ENCODE results near the gene MB21D2. TPM values are rescaled to one million over a fixed set of nuclear protein-coding genes. Genes with fewer than 3 reads are reported as not detected.

MB21D2 gene
- polyA plus RNA-seq, 3 donors, result 16.9 to 18.3 (median 18.0) TPM

- no peak for DNase-seq (ENCODE audit: low read depth in 3 of 3, low spot score in 2 of 3)
Measured at GRCh38 chr3:192894676-192895075, 23.0 kb downstream of the MB21D2 start.

- DNase-seq (ENCODE audit: low read depth in 3 of 3, low spot score in 2 of 3), result no peak
Measured at GRCh38 chr3:192892981-192893700, 24.5 kb downstream of the MB21D2 start.

DNA sequence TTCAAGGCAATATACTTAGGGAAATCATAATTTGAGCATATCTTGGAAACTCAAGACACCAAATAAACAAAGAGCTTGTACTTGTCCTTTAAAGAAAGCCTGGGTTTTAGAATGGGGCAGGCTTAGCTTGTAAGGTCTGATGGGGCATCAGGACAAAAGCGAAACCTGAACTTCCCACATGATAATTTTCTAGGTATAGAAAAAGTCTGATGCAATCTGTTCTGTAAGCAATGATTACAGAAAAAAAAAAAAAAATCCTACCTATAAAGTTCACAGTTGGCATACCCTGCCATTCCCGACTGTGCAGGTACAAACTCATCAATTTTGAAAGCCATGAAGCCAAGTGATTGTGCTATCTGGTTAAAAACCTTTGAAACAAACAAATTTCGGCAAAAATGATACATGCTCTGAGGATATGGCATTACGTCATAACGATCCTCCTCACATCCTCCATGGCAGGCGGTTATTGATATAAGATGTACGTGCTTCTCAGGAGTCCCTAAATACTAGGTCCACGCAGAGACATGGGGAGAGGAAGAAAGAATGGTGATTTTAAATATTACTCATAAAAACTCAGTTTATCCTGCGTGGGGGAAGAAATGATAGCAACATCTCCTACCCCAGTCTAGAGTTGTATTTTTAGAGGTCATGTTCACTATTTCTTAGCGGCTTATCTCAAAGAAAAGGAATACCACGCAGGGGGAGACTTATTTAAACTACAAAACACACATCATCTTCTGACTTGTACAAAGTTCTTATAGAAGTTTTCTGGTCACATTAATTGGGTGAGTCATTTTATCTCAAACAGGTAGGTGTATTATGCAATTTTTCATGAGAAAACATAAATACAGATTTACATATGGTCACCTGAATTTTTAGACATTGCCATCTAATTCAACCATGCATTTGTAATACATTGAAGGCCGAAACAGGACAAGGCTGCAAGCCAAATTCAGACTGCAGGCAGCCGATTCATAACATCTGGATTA is 27.0 kb downstream of the MB21D2 start:
- no peak for DNase-seq (ENCODE audit: low read depth in 3 of 3, low spot score in 2 of 3)

DNA sequence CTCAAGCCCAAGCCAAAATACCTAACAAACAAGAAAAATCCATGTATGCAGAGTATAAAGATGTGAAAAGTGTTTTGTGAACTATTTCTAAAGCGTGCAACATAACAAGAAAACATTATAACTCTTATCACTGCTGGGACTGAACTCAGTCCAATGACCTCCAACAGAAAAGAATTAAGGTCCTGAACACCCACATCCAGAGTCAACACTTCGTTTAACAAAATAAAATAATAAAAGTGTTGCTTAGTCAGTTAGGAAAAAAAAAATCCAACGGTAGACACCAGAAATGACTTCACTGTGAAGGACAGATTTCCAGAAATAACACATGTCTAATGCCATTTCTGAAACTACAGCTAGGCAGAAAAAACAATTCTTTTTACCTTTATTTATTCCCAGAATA is 28.0 kb downstream of the MB21D2 start:
- DNase-seq (ENCODE audit: low read depth in 3 of 3, low spot score in 2 of 3), result no peak

DNA sequence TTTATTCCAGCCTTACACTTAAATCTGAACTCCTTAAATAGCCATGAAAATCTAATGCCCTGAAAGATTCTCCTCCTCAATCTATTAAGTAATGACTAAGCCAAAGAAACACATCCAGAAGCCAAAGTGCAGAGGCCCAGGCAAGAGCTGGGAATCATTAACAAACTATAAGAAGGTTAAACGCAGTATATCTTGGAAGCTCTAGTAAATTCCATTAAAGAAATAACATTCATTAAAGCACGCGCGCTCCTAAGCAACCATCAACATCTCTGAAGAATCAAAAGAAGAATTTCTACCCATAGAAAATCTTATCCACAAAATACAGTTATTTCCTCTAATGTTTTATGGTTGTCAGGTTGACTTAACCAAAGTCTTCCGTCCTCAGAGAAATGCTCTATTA is 29.5 kb downstream of the MB21D2 start:
- no peak for DNase-seq (ENCODE audit: low read depth in 3 of 3, low spot score in 2 of 3)

GRCh38 chr3:192887701-192888100 is 30.0 kb downstream of the MB21D2 start:
- DNase-seq (ENCODE audit: low read depth in 3 of 3, low spot score in 2 of 3), result no peak

DNA sequence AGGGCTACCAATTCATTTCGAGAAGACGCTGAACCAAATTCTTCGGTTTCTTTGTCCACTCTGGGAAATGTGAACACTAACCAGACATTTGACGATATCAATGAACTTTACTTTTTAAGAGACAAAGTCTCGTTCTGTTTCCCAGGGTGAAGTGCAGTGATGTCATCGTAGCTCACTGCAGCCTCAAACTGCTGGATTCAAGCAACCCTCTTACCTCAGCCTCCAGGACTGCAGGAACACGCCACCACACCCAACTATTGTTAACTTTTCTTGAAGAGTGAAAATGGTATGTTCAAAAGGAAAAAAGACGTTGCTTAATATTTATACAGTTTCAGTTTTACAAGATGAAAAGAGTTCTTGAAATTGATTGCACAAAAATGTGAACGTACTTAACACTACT is 30.6 kb downstream of the MB21D2 start:
- no peak for DNase-seq (ENCODE audit: low read depth in 3 of 3, low spot score in 2 of 3)

- no peak for DNase-seq (ENCODE audit: low read depth in 3 of 3, low spot score in 2 of 3)
Measured at GRCh38 chr3:192884777-192885773, 32.6 kb downstream of the MB21D2 start.

- DNase-seq (ENCODE audit: low read depth in 3 of 3, low spot score in 2 of 3), result no peak
Measured at GRCh38 chr3:192883512-192883911, 34.1 kb downstream of the MB21D2 start.

DNA sequence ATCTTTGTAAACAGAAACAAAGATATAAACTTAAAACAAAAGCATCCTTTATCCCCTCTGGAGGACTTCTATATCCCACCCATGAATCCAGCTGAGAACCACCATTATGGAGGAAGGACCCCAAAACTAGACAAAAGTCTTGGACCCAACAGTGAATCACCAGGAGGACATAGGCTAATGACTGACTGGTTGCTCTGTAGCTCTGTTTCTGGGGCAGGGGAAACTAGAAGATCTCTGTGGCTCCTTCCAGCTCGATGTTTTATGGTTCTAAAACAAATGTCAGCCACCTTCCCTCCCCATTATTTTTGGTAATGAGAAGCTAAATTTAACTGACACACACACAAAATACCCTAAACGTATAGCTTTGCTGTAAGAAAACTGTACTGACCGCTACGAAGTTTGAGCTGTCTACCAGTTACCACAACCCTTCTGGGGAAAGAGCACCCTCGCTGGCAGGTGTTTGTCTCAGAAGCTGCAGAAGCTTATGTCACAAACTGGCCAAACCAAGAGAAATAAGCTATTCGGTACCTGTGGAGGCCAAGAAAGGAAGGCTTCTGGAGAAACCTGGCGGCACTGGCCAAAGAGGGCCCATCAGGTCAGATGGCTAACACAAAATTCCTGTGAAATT is 36.4 kb downstream of the MB21D2 start:
- no peak for DNase-seq (ENCODE audit: low read depth in 3 of 3, low spot score in 2 of 3)

DNA sequence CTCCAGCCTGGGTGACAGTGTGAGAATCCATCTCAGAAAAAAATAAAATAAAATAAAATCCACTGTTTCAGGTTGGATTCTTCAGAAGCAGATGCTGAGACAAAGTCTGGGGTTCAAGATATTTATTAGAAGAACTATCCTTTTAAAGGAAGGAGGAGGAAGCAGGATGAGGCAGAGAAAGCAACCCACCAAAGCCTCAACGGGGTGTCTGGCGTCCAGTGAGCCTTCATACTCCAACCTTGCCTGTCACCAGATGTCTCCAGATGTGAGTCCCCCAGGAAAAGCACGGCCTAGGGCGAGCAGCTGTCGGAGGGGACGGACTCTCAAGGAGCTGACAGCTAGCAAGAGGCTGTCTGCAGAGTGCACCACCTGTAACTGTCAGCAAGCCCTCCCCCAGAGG is 37.3 kb downstream of the MB21D2 start:
- no peak for DNase-seq (ENCODE audit: low read depth in 3 of 3, low spot score in 2 of 3)

DNA sequence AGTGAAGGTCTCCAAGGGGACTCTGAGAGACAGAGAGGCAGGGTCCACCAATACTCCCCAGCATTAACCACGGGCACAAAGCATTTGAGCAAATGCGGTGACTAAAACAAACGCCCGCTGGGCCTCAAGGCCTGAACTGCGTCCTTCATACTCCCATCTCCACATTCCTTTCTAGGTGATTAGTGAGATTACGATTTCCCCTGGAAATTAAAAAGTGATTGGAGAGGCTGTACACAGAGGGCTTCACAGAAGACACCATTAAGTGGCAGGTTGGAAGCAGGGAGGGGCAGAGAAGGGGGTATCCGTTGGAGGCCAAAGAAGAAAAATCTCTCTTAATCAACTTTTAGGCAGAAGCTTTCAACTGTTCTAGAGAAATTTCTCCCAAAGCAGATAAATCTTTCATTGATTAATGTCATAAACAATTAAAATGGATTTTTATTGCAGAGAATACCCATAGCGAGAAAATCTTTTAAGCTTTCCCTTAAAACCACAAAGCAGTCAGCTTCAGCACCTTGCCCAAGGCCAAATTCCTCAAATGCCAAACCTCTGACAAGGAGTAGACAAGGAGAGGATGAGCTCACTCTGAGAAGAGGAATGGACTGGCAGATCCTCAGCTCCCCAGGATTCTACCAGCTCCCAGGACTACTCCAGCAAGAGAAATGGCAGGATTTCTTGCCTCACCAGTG is 38.2 kb downstream of the MB21D2 start:
- DNase-seq (ENCODE audit: low read depth in 3 of 3, low spot score in 2 of 3), result no peak

- no peak for DNase-seq (ENCODE audit: low read depth in 3 of 3, low spot score in 2 of 3)
Measured at GRCh38 chr3:192875971-192876565, 41.6 kb downstream of the MB21D2 start.

DNA sequence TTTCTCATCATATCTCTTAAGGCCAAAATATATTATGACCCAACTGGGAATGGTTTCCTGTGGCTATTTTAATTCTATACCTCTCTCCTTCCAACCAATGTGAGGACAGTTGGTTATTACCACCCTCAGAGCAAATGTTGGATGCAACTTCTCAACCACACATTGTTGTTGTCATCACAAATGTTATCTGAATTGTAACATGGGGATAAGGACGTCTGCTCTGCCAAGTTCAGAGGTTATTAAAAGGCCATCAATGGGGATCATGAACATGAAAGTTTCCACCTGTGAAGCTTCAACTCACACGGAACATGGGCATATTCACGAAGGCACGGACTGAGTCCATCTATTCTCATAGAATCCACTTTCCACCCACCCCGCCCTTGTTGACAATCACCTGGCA is 46.8 kb downstream of the MB21D2 start:
- no peak for DNase-seq (ENCODE audit: low read depth in 3 of 3, low spot score in 2 of 3)

GRCh38 chr3:192869131-192870031 is 48.3 kb downstream of the MB21D2 start:
- no peak for DNase-seq (ENCODE audit: low read depth in 3 of 3, low spot score in 2 of 3)

GRCh38 chr3:192867645-192868044 is 50.0 kb downstream of the MB21D2 start:
- no peak for DNase-seq (ENCODE audit: low read depth in 3 of 3, low spot score in 2 of 3)

DNA sequence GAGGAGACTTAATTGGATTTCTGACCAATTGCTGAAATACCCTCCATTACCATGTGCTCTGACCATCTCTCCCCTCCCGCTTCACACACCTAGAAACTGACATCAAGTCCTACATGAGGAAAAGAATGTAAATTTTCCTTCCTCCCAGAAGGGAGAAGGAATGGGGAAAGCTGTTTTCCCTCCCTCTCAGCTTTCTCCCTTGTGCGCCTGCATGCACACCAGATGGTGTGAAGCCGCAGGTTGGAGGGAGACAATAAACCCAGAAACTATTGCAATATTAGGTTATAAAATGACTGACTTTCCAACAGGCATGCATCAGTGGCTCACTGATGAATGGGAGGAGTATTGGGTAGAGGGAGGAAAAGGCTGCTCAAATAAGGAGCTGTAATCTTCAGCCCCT is 50.9 kb downstream of the MB21D2 start:
- DNase-seq (ENCODE audit: low read depth in 3 of 3, low spot score in 2 of 3), result no peak

GRCh38 chr3:192864941-192865340 is 52.7 kb downstream of the MB21D2 start:
- DNase-seq (ENCODE audit: low read depth in 3 of 3, low spot score in 2 of 3), result no peak

Data from right renal cortex interstitium (tissue), 3 donors.